Measurements from ENCODE around the gene KAT14. TPM values are rescaled to one million over a fixed set of nuclear protein-coding genes. Genes with fewer than 3 reads are reported as not detected.
"Not testable (repeated sequence)": the region's sequence is repeated elsewhere in the genome, so short reads cannot be mapped to it uniquely, and the experiment has no call there.

KAT14 gene
- total RNA-seq, 2 donors from 2014 or later = 15.2 to 23.3 TPM

GRCh38 chr20:18091623-18092022, 46.0 kb upstream of the KAT14 start:
- Histone ChIP-seq H3K4me1 (replicated peaks) (no peaks in the 10 kb centered on the region), H3K27me3 (replicated peaks; ENCODE audit: insufficient read depth) (no peaks in the 10 kb centered on the region), H3K9me3 (no peaks in the 10 kb centered on the region), H3K36me3 (no peaks in the 10 kb centered on the region), H3K4me3 (no peak overlapping the region), H3K27ac (no peak overlapping the region)
- DNase-seq (ENCODE audit: low spot score) = no peak
- intact Hi-C loops (cut with DNase I) = no loop called here
- no peak for TF ChIP-seq POLR2A (IDR thresholded peaks at IDR 0.05)
- TF ChIP-seq POLR2AphosphoS5 (IDR thresholded peaks at IDR 0.05) = no peak
- no peak for TF ChIP-seq CTCF (IDR thresholded peaks at IDR 0.05)
- WGBS = 69% methylated on average over 7 of the region's 7 CpGs

DNA sequence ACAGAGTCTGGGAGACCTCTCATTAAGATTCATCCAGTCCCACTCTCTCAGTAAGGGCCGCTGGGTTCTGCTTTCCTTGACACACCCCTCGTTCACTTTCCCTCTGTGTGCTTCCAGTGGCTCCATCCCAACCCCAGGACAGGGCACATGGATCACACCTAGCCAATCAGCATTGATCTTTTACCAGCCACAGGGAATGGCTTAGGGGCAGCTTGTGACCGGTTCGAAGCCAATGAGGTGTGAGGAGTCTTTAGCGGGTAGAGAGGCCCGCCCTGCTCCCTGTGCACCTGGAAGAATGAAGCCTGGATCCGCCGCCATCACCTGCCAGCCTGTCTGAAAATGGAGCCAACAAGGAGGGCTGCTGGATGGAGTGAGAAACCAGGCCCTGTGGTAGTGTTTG, 44.8 kb upstream of the KAT14 start:
- H3K4me3 ChIP-seq = no peak overlapping the region
- WGBS = 90% methylated on average over 8 of the region's 8 CpGs
- no peaks in the 10 kb centered on the region for H3K4me1 ChIP-seq (replicated peaks)
- H3K36me3 ChIP-seq = no peaks in the 10 kb centered on the region
- no peak for DNase-seq (ENCODE audit: low spot score)
- H3K27me3 ChIP-seq (replicated peaks; ENCODE audit: insufficient read depth) = no peaks in the 10 kb centered on the region
- intact Hi-C loops (cut with DNase I) = no loop called here
- H3K9me3 ChIP-seq = no peaks in the 10 kb centered on the region
- H3K27ac ChIP-seq = no peak overlapping the region
- TF ChIP-seq CTCF (IDR thresholded peaks at IDR 0.05) = no peak
- no peak for TF ChIP-seq POLR2A (IDR thresholded peaks at IDR 0.05)
- TF ChIP-seq POLR2AphosphoS5 (IDR thresholded peaks at IDR 0.05) = no peak

DNA sequence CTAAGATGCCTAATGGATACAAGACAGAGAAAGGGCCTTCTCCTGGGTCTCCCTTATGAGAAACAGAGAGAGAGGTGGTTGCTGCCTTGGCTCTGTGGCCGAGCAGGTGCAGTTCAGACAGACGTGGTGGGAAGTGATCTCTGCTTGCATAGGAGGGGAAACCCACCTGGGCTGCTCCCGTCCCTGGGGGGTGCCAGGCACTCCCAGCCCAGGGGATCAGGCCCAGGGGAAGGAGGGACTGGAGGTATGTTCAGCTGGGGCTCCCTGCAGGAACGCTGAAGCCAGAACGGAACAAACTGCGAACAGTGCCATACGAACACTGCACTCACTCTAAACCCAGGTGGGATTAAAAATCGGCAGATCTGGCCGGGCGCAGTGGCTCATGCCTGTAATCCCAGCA, 44.3 kb upstream of the KAT14 start:
- no peaks in the 10 kb centered on the region for H3K36me3 ChIP-seq
- intact Hi-C loops (cut with DNase I) = no loop called here
- no peaks in the 10 kb centered on the region for H3K4me1 ChIP-seq (replicated peaks)
- no peak overlapping the region for H3K27ac ChIP-seq
- no peak for TF ChIP-seq CTCF (IDR thresholded peaks at IDR 0.05)
- TF ChIP-seq POLR2A (IDR thresholded peaks at IDR 0.05) = no peak
- no peak for TF ChIP-seq POLR2AphosphoS5 (IDR thresholded peaks at IDR 0.05)
- no peaks in the 10 kb centered on the region for H3K9me3 ChIP-seq
- no peak overlapping the region for H3K4me3 ChIP-seq
- no peak for DNase-seq (ENCODE audit: low spot score)
- WGBS = 84% methylated on average over 10 of the region's 10 CpGs
- H3K27me3 ChIP-seq (replicated peaks; ENCODE audit: insufficient read depth) = no peaks in the 10 kb centered on the region

DNA sequence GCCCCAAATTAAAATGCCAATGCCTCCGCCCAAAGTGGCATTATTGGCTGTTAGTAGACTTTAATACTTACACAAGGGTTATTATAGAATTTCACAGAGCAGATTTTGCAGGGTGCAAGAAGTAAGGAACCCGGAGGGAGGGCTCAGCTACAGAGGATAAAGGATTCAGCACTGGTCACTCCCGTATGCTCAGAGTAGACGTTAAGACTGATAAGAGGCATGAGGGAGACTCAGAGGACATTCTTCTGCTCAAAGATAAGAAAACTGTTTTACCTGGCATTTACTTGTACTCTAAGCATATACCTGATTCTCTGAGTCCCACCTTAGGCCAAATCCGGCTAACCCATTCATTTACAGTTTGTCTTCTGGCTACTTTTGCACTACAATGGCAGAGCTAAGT, 43.5 kb upstream of the KAT14 start:
- H3K36me3 ChIP-seq = no peaks in the 10 kb centered on the region
- no peaks in the 10 kb centered on the region for H3K27me3 ChIP-seq (replicated peaks; ENCODE audit: insufficient read depth)
- H3K9me3 ChIP-seq = no peaks in the 10 kb centered on the region
- H3K4me1 ChIP-seq (replicated peaks) = no peaks in the 10 kb centered on the region
- H3K27ac ChIP-seq = no peak overlapping the region
- H3K4me3 ChIP-seq = no peak overlapping the region
- TF ChIP-seq POLR2AphosphoS5 (IDR thresholded peaks at IDR 0.05) (no peak), POLR2A (IDR thresholded peaks at IDR 0.05) (no peak), CTCF (IDR thresholded peaks at IDR 0.05) (no peak)
- WGBS = 72% methylated on average over 5 of the region's 5 CpGs
- intact Hi-C loops (cut with DNase I) = no loop called here
- DNase-seq (ENCODE audit: low spot score) = no peak

DNA sequence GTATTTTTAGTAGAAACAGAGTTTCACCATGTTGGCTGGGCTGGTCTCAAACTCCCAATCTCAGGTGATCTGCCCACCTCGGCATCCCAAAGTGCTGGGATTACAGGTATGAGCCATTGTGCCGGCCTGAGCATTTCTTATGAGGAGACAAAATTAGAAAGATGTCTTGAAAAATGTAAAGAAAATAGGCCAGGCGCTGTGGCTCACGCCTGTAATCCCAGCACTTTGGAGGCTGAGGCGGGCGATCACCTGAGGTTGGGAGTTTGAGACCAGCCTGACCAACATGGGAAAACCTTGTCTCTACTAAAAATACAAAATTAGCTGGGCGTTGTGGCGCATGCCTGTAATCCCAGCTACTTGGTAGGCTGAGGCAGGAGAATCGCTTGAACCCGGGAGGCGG, 37.1 kb upstream of the KAT14 start:
- DNase-seq (ENCODE audit: low spot score); H3K27me3 ChIP-seq (replicated peaks; ENCODE audit: insufficient read depth); H3K27ac ChIP-seq; H3K4me1 ChIP-seq (replicated peaks); H3K4me3 ChIP-seq; intact Hi-C loops (cut with DNase I); H3K36me3 ChIP-seq; H3K9me3 ChIP-seq: not testable (repeated sequence)
- 97% methylated on average over 11 of the region's 11 CpGs for WGBS

All from prostate gland (tissue), 2 donors.